GM12872 (cell line): ENCODE data around the gene SORCS1.

Experiments used
- TF ChIP-seq, protein P1 (sequence below): IDR thresholded peaks from 3 replicates; pipeline ENCODE4 v1.5.1; 2011; ENCODE audit warnings: low read depth, mild to moderate bottlenecking, low read length, moderate library complexity; ENCODE audit not compliant: insufficient read depth

Gene SORCS1

DNA sequence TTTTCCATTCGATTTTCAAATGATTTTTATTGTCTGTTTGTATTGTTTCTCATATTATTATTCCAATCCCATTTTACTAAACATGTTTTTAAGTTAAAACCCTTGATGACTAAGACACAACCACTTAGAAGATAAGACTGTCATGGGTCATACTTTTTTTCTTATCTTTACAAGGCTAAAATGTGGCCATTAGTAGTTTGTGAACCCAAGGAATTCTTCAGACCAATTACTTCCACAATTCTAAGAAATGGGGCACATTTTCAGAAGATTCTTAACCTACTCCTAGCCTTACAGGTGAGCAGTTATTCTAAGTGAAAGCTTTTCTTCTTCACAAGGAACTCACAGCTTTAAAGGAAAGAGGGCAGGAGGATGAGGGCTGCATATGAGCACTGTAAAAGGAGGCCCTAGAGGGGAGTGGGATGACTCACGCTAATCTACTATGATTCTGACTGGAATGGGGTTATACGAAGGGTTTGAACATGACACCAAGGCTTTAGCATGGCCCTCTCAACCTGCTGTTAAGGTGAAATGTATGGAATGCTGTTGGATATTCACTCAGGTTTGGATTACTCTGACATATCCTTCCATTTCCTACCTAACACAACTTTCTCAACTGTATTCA is 81.0 kb downstream of the SORCS1 start:
- TF ChIP-seq, protein P1, sequence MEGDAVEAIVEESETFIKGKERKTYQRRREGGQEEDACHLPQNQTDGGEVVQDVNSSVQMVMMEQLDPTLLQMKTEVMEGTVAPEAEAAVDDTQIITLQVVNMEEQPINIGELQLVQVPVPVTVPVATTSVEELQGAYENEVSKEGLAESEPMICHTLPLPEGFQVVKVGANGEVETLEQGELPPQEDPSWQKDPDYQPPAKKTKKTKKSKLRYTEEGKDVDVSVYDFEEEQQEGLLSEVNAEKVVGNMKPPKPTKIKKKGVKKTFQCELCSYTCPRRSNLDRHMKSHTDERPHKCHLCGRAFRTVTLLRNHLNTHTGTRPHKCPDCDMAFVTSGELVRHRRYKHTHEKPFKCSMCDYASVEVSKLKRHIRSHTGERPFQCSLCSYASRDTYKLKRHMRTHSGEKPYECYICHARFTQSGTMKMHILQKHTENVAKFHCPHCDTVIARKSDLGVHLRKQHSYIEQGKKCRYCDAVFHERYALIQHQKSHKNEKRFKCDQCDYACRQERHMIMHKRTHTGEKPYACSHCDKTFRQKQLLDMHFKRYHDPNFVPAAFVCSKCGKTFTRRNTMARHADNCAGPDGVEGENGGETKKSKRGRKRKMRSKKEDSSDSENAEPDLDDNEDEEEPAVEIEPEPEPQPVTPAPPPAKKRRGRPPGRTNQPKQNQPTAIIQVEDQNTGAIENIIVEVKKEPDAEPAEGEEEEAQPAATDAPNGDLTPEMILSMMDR = no peak

DNA sequence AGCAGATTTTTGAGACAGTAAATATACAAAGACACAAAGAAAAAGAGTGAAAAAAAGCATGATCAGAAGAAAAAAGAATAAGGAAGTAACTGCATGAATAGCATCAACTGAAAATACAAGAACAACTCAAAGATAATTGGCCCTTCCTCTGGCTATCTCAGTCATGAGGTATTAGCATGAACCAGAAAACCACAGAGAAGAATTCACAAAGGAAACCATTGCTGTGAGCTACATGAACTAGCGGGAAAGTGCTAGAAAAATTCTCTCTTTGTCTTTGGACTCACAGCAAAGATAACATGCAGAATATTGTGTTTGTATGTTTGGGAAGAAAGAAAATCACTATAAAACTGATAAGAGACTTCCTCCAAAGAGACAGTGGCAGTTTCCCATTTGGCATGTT is 82.9 kb downstream of the SORCS1 start:
- TF ChIP-seq, protein P1 = no peak

DNA sequence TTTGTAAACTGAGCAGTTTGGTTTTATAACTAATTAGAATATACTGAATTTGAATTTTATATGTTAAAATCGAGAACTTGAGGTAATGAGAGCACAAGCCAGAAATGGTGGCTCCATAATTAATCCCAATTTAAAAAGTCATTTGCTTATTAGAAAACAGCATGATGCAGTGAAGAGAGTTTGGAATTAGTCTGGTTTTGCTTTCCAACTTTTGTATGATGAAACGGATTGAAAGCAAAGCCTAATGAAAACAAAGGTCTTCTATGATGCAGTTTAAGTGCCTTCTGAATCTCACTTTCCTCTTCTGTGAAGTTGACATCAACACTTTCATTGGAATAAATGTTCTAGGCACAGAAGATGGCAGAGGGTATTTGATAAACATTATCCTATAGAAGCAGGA is 89.4 kb downstream of the SORCS1 start:
- TF ChIP-seq, protein P1 = no peak

DNA sequence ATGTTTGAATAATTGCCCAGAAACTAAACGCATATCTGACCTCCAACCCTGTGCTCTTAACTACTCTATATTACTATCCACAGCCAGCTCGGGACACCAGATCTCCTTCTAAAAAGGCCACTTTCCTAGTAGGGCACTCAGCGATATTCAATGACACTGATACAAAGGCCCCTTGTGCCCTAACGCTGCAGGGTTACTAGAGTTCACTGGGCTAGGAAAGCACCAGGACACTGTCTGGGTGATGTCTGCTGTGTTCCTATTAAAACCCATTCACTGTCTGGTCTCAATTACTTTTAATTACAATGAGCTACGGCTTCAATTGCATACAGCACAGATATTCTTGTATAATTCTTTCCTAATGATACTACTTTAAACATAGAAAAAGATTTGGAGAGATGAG is 91.7 kb downstream of the SORCS1 start:
- TF ChIP-seq, protein P1 = no peak

DNA sequence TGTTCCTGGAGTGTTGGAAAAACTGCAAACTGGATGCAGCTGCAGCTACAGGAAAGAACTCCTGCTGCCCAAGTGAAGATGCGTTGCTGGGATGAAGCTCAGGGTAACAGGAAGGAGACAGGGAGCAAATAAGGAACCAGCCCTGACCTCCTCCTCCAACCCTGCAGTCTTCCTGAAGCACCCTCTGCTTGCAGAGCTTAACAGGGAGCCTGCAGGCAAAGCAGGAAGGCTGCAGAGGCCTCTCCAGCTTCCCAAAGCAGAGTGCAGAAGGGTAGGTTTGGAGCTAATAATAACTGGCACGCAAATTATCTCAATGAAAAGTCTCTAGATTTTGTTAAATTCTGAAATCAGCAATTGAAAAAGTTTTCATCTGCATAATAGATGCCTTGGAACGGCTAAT is 92.5 kb downstream of the SORCS1 start:
- TF ChIP-seq, protein P1 = no peak

DNA sequence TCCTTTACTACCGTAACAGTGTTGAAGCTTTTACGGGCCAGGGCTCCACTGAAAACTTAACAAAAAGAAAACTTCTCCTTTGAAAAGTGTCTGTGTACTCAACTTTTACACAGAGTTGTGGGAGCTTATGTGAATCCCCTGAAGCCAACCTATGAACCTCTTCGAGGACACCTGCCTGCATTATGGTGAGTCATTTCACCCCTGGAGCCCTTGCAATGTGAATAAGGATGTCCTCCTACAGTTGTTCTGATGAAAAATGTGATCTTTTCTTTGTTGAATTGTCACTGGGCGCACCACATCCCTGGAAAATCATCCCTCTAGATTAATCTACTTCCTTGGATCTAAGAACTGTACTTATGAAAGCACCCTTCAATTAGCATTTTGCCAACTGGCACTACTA is 93.2 kb downstream of the SORCS1 start:
- TF ChIP-seq, protein P1 = no peak

DNA sequence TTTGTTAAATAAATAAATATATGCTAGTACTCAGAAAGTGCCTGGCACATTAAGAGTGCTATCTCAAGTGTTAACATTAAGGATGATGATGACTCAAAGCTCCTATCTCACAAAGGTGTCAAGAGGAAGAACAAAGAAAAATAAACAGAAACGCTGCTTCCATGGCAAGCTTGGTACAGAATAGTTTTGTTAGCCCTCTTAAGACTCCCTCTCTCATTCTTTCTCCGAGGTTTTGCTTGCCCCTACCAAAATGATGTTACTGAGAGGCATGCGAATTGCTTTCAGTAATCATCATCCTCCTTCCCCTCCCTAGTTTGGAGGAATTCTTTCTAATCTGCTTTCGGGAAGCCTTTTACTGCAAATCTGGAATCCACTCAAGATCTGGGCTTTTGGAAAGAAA is 96.7 kb downstream of the SORCS1 start:
- TF ChIP-seq, protein P1 = no peak

DNA sequence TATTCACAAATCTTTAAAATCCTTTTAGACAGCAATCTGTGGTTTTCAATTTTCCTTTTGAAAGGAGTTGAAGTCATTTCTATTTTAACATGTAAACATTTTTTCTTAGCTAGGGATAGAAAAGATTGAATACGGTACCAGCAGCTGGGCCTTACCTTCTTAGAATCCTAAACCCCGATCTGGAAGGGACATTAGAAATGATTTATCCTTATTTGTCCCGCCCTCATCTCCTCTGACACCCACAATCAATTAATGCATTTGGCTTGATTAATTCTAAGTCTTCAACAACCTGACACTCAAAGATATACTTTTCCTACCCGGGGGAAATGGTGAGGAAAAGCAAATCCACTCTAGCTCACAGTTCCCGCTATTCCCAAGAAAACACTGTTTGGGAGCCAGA is 100.4 kb downstream of the SORCS1 start:
- TF ChIP-seq, protein P1 = no peak
